GM23248 (cell line): ENCODE results near the gene CPNE2. TPM values are rescaled to one million over a fixed set of nuclear protein-coding genes. Genes with fewer than 3 reads are reported as not detected.

Source experiments
- DNase-seq: peaks from one replicate; pipeline ENCODE4 v3.0.0-alpha.2; 2015
- H2AFZ ChIP-seq: fragments of 200-600 bp; sonication (generic); 2 replicates; pipeline ENCODE4 v1.6.1; 2016; ENCODE audit warnings: antibody characterized with exemption
- H3F3A ChIP-seq: fragments of 200-600 bp; sonication (generic); 2 replicates; pipeline ENCODE4 v1.6.1; 2016; ENCODE audit warnings: mild to moderate bottlenecking, antibody characterized with exemption, mixed run types; ENCODE audit not compliant: insufficient read depth
- H3K27ac ChIP-seq: fragments of 200-600 bp; sonication (generic); 2 replicates; pipeline ENCODE4 v1.5.1; 2016; ENCODE audit warnings: mild to moderate bottlenecking
- H3K27me3 ChIP-seq: fragments of 200-600 bp; sonication (generic); replicated peaks from 2 replicates; pipeline ENCODE4 v1.6.1; 2016; ENCODE audit warnings: mild to moderate bottlenecking; ENCODE audit not compliant: insufficient read depth
- H3K36me3 ChIP-seq: fragments of 200-600 bp; sonication (generic); 2 replicates; pipeline ENCODE4 v1.6.1; 2016; ENCODE audit warnings: low read depth, mild to moderate bottlenecking
- H3K4me1 ChIP-seq: fragments of 200-600 bp; sonication (generic); 2 replicates; pipeline ENCODE4 v1.6.1; 2016; ENCODE audit warnings: mild to moderate bottlenecking; ENCODE audit not compliant: insufficient read depth
- H3K4me2 ChIP-seq: fragments of 200-600 bp; sonication (generic); one replicate; pipeline ENCODE4 v1.6.1; 2016; ENCODE audit warnings: mild to moderate bottlenecking; ENCODE audit not compliant: unreplicated experiment
- H3K4me3 ChIP-seq: fragments of 200-600 bp; sonication (generic); 2 replicates; pipeline ENCODE4 v1.5.1; 2016; ENCODE audit warnings: mild to moderate bottlenecking
- H3K79me2 ChIP-seq: fragments of 200-600 bp; sonication (generic); 2 replicates; pipeline ENCODE4 v1.6.1; 2016; ENCODE audit warnings: mild to moderate bottlenecking; ENCODE audit not compliant: insufficient read depth
- H3K9ac ChIP-seq: fragments of 200-600 bp; sonication (generic); 2 replicates; pipeline ENCODE4 v1.6.1; 2016; ENCODE audit warnings: mild to moderate bottlenecking
- H3K9me2 ChIP-seq: fragments of 200-600 bp; sonication (generic); 2 replicates; pipeline ENCODE4 v1.6.1; 2016; ENCODE audit warnings: mixed run types, mild to moderate bottlenecking, moderate library complexity; ENCODE audit not compliant: insufficient read depth
- H3K9me3 ChIP-seq: fragments of 200-600 bp; sonication (generic); one replicate; pipeline ENCODE4 v1.6.1; 2017; ENCODE audit warnings: low read depth
- H4K20me1 ChIP-seq: fragments of 200-600 bp; sonication (generic); 2 replicates; pipeline ENCODE4 v1.6.0; 2016; ENCODE audit not compliant: insufficient read depth
- EZH2 ChIP-seq: fragments of 200-600 bp; sonication (generic); IDR thresholded peaks from 2 replicates; pipeline ENCODE4 v1.6.1; 2018; ENCODE audit warnings: antibody characterized with exemption, mild to moderate bottlenecking; ENCODE audit not compliant: insufficient read depth, poor library complexity, severe bottlenecking
- EZH2phosphoT487 ChIP-seq: fragments of 200-600 bp; sonication (generic); IDR thresholded peaks from 2 replicates; pipeline ENCODE4 v1.6.1; 2018; ENCODE audit warnings: antibody characterized with exemption, moderate library complexity, mild to moderate bottlenecking, low read depth; ENCODE audit not compliant: insufficient read depth
- WGBS, 2 experiments: methylation state at CpG; one replicate each; pipeline ENCODE4 v1.1.6; 2015 to 2017; ENCODE audit warnings: low lambda C conversion rate in 2 of 2, low coverage in 1 of 2; ENCODE audit errors: missing lambda C conversion rate in 2 of 2; 5-methylcytosine and 5-hydroxymethylcytosine counted together
- in situ Hi-C: fragments of 300-500 bp; cut with MboI; formaldehyde crosslinking; loops from 2 replicates; pipeline ENCODE4 v1.15.0; 2020
- polyA plus RNA-seq: library from polyadenylated mRNA; unstranded; fragments of >200 nt; fragmentation: Nextera tagmentation; extraction: Ambion mirVana; gene quantifications from 2 replicates; pipeline ENCODE4 v1.2.1, GENCODE V29; 2016
- total RNA-seq: library from RNA; depleted of rRNA; stranded (reverse); fragments of >200 nt; shearing (Covaris generic); gene quantifications from 2 replicates; pipeline ENCODE4 v1.2.3, GENCODE V29; 2014

CPNE2 gene
- total and polyA plus RNA-seq, 2 experiments from 2014 or later: 9.0 to 13.9 TPM

DNA sequence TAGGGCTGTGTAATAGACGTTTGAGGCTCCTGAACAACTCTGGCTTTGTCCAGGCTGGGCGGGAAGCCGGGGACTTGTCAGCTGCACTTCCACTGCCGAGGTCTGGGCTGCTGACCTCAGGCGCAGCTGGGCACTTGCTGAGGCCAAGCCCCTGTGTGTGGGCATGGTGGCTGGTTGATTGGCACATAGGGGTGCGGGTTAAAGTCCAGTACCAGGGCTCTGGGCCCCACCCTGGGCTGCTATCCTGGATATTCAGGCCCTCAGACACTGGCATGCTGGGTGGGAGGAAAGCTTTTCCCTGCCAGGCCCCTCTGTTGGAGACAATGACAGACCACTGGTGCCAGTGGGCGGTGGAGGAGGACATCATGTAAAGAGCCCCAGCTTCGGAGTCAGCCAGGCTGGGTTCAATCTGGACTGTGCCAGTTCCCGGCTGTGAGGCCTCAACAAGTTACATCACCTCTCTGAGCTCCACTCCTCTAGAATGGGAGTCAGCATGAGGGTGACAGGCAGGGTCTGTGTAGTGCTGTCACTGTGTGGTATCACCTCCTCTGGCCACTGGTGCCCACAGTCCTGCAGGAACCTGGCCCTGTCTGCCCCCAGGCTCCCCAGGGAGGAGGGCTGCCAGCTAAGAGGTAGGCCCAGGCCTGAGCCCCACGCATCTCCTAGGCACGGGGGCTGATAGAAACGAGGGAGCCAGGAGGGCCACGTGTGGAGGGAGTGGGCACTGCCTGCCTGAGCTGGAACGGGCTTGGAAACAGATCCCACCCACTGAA lies 51.0 kb downstream of the CPNE2 start:
- no peak overlapping the region for H3K9ac ChIP-seq

GRCh38 chr16:57144027-57144426 lies 51.6 kb downstream of the CPNE2 start:
- in situ Hi-C loops: no loop called here
- no peaks in the 10 kb centered on the region for H3K9me3 ChIP-seq
- no peaks in the 10 kb centered on the region for H3K79me2 ChIP-seq
- no peaks in the 10 kb centered on the region for H3K36me3 ChIP-seq
- H3K27me3 ChIP-seq: no peaks in the 10 kb centered on the region
- H3F3A ChIP-seq: peaks cover 14% of the 10 kb centered on the region
- no peak overlapping the region for H3K9ac ChIP-seq
- H3K27ac ChIP-seq: no peak overlapping the region
- H4K20me1 ChIP-seq: no peaks in the 10 kb centered on the region
- DNase-seq: no peak
- no peaks in the 10 kb centered on the region for H3K9me2 ChIP-seq
- no peak overlapping the region for H2AFZ ChIP-seq
- peaks cover 13% of the 10 kb centered on the region for H3K4me1 ChIP-seq
- H3K4me2 ChIP-seq: no peak overlapping the region
- TF ChIP-seq EZH2 (no peak), EZH2phosphoT487 (no peak)
- 90 to 95% methylated on average over 2 of the region's 2 CpGs for WGBS, 2 experiments
- no peak overlapping the region for H3K4me3 ChIP-seq

More for the DNA sequence above, 51.0 kb downstream of the CPNE2 start:
- no peaks in the 10 kb centered on the region for H3K27me3 ChIP-seq
- no peak overlapping the region for H3K4me3 ChIP-seq
- H3K4me1 ChIP-seq: peaks cover 12% of the 10 kb centered on the region
- no peaks in the 10 kb centered on the region for H3K79me2 ChIP-seq
- in situ Hi-C loops: no loop called here
- DNase-seq: no peak
- no peaks in the 10 kb centered on the region for H3K36me3 ChIP-seq
- no peak overlapping the region for H3K4me2 ChIP-seq
- WGBS, 2 experiments: 89 to 94% methylated on average over 14 of the region's 14 CpGs
- no peaks in the 10 kb centered on the region for H3K9me3 ChIP-seq
- no peaks in the 10 kb centered on the region for H3K9me2 ChIP-seq
- H3F3A ChIP-seq: peaks cover 11% of the 10 kb centered on the region
- no peak overlapping the region for H3K27ac ChIP-seq
- no peaks in the 10 kb centered on the region for H4K20me1 ChIP-seq
- TF ChIP-seq EZH2 (no peak), EZH2phosphoT487 (no peak)
- H2AFZ ChIP-seq: no peak overlapping the region

- Histone ChIP-seq H3F3A (peaks cover 14% of the 10 kb centered on the region), H3K27ac (no peak overlapping the region), H3K9me3 (no peaks in the 10 kb centered on the region), H3K4me2 (no peak overlapping the region), H3K27me3 (no peaks in the 10 kb centered on the region), H3K4me3 (no peak overlapping the region), H4K20me1 (no peaks in the 10 kb centered on the region), H3K9ac (no peak overlapping the region), H3K79me2 (no peaks in the 10 kb centered on the region), H2AFZ (no peak overlapping the region), H3K4me1 (peaks cover 13% of the 10 kb centered on the region), H3K9me2 (no peaks in the 10 kb centered on the region), H3K36me3 (no peaks in the 10 kb centered on the region)
- no peak for DNase-seq
- WGBS, 2 experiments: 91 to 94% methylated on average over 13 to 14 of the region's 14 CpGs
- no peak for TF ChIP-seq EZH2phosphoT487
- in situ Hi-C loops: no loop called here
These were observed 53.0 kb downstream of the CPNE2 start for GRCh38 chr16:57145046-57146021.

DNA sequence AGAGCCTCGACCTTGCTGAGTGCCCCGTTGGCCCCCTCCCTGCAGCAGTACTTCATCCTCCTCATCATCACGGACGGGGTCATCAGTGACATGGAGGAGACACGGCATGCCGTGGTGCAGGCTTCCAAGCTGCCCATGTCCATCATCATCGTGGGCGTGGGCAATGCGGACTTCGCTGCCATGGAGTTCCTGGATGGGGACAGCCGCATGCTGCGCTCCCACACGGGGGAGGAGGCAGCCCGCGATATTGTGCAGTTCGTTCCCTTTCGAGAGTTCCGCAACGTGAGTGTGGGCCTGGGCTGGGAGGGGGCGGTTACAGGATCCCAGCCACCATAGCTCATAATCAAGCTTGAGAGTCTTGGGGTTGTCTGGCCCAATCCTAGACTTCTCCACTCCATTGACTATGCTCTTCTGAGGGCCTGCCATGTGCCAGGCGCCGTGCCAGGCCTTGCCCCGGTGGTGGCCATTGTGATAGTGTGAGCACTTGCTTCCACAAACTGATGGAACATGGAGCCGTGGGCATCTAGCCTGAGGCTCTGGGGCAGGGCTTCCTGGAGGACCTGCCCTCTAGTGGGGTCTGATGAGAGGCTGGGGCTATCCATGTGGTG lies 53.8 kb downstream of the CPNE2 start:
- H3K4me3 ChIP-seq: no peak overlapping the region
- H3K27ac ChIP-seq: no peak overlapping the region
- no peaks in the 10 kb centered on the region for H4K20me1 ChIP-seq
- H3K9ac ChIP-seq: no peak overlapping the region
- no peaks in the 10 kb centered on the region for H3K27me3 ChIP-seq
- no peaks in the 10 kb centered on the region for H3K79me2 ChIP-seq
- H3K9me3 ChIP-seq: no peaks in the 10 kb centered on the region
- no peak for DNase-seq
- in situ Hi-C loops: no loop called here
- peaks cover 13% of the 10 kb centered on the region for H3K4me1 ChIP-seq
- WGBS, 2 experiments: 97 to 99% methylated on average over 22 to 24 of the region's 24 CpGs
- no peak overlapping the region for H2AFZ ChIP-seq
- H3K9me2 ChIP-seq: no peaks in the 10 kb centered on the region
- peaks cover 14% of the 10 kb centered on the region for H3F3A ChIP-seq
- H3K4me2 ChIP-seq: no peak overlapping the region
- TF ChIP-seq EZH2: no peak
- no peak for TF ChIP-seq EZH2phosphoT487
- no peaks in the 10 kb centered on the region for H3K36me3 ChIP-seq
